Islet precursor cell (in vitro differentiated cells): Measurements from ENCODE around the gene ADSS1.

Experiments used
- DNase-seq: peaks from one replicate; pipeline ENCODE4 v3.0.0-alpha.2; 2018

The ADSS1 gene

GRCh38 chr14:104687601-104688504 lies 36.2 kb upstream of the ADSS1 start:
- peak; percentile 96 for DNase-seq

- no peak for DNase-seq
Observed at GRCh38 chr14:104688505-104689108, 35.4 kb upstream of the ADSS1 start.

GRCh38 chr14:104689109-104689880 lies 34.7 kb upstream of the ADSS1 start, which contains the start of gene INF2:
INF2 (plus strand) TSS chr14:104689618; CDS start chr14:104701366, 11,748 bp downstream.
- peak; percentile 81 for DNase-seq

DNA sequence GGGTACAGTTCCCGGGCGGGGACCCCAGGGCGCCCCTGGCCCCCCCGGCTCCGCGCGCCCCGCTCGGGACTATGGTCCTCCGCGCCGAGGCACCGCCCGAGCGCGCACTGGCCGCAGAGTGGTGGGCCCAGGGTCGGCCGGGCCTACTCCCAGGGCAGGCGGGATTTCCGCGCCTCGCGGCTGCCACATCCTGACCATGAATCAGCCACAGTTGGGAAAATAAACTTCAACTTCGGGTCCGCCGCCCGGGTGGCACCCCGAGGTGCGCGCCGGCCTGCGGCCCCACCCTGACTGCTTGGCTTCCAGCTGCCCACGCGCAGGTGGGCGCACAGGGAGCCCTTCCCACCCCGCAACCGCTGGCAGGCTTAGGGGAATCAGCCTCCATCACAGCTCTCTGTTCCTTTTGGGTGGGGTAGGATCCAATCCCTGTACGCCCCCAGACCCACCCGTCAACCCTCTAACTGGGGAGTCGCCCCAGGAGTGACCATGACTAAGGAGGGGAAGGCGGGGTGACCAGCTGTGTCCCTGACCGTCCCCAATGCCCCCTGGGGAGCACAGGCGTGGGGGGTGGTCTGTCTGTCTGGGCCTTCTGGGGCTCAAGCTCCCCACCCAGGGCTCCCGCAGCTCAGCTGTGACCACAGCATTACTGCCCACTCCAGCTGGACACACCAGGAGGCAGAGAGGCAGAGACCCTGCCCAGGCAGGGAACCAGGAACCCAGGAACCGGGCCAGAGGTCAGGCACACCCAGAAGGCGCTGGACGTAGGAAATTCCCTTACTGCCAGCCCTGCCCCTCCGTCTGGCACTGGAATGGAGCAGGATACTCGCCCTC lies 33.9 kb upstream of the ADSS1 start:
- no peak for DNase-seq

- no peak for DNase-seq
Observed at GRCh38 chr14:104690861-104691455, 33.1 kb upstream of the ADSS1 start.

GRCh38 chr14:104691546-104692260 lies 32.3 kb upstream of the ADSS1 start:
- no peak for DNase-seq

DNA sequence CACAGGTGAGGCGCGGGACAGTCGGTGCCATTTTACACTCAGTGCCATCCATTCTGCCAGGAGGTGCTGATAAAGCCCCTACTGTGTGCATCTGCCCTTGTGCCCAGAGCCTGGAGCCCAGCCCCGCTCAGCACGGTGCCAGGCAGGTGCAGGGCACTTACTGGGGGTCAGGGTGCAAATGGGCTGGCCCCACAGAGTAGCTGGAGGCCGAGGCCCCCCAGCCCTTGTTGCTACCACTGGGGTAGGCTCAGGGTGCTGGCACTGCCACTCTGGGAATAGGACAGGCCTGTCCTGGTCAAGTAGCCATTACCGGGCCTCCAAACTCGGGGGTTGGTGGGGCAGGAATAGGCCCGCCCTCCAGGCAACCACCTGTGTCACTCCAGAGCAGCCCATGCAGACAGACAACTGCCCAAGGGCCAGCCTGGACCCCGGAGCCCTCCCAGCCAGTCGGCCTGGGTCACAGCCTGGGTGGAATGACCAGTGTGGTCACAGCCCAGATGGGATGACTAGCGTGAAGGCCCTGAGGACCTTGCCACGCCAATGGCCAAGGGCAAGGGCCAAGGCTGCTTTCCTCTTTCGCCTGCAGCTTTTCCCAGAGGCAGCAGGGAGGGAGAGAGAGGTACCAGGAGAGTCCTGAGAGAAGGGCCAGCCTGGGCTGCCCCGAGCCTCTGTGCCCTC lies 31.6 kb upstream of the ADSS1 start:
- DNase-seq, result no peak

GRCh38 chr14:104692939-104693315 lies 31.1 kb upstream of the ADSS1 start:
- no peak for DNase-seq

DNA sequence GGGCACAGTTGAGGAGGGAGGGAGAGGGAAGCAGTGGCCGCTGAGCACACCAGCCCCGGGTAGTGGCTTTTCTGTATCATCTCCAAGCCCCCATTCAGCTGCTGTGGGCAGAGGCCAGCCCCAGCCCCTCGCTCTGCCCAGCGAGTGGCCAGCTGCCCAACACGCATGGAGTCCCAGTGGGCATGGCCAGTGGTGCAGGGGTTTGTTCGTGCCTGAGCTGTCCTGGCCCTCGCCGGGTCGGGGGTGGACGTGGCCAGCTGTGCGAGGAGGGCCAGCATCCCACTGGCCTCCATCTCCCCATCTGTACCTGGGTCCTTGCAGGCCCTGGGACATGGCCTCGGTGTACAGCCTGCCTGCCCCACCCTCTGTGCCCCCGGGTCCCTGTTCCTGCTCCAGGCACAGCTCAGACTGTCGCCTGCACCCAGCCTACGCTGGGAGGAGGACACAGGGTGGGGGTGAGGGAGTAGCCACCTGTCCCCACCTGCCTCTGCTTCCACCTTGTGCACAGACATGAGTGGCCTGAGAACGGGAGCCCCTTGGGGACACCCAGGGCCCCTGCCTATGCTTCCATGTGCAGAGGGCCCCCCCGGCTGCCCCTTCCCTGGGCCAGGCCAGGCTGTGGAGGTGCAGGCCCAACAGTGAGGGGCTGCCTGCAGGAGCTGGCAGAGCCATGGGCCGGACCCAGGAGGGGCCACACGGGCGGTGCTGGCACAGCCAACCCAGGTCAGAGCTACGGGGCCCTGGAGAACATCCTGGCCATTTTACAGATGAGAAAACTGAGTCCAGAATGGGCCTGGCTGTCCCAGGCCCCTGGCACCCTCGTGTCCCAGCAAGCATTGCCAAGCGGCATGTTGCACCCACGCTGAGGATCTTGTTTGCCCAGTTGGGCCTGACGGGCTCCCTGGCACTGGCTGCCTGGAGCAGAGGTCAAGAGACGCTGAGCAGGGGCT lies 30.3 kb upstream of the ADSS1 start:
- DNase-seq, result no peak

- DNase-seq, result no peak
Observed at GRCh38 chr14:104694475-104694950, 29.5 kb upstream of the ADSS1 start.

GRCh38 chr14:104694991-104695659 lies 28.9 kb upstream of the ADSS1 start:
- DNase-seq, result no peak

DNA sequence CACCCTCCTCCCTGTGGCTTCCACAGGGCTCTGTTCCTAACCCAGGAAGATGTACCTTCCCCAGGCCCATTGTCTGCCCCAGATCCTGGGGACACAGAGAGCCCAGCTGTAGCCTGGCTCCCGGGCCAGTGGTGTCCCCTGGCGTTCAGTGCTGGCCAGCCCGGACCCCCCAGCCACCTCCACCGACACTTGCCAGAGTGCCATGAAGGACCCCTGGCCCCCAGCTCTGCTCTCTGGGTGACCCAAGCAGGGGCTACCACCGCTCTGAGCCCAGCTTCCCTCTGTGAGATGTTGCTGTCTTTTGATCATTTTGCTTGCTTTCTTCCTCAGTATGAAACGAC lies 28.4 kb upstream of the ADSS1 start:
- no peak for DNase-seq

DNA sequence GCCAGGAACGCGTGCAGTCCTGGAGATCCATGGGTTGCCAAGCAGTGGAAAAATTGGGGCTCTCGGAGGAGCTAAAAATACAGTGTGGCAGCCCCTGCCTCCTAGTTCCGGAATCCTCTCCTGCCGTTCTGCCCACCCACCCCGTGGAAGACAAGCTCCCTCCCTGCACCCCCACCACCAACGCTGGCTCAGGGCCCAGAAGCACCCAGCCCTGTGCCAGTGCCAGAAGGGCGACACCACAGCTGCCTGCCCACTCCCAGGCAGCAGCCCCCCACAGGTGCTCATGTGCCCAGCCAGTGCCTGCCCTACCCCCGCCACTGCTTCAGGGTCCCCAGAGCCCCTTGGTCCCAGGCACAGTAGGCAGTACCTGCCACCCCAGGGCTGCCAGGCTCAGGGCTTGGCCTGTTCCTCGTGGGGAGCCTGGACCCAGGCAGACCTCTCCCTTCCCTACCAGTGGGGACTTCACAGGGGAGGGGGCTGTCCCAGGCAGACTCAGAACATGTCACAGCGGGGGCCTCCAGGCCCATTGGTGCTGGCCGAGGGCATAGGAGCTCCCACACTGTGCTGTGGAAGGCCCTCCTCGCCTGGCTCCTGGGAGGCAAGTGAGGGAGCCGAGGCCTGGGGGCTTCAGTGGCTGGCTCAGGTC lies 27.2 kb upstream of the ADSS1 start:
- DNase-seq, result no peak

DNA sequence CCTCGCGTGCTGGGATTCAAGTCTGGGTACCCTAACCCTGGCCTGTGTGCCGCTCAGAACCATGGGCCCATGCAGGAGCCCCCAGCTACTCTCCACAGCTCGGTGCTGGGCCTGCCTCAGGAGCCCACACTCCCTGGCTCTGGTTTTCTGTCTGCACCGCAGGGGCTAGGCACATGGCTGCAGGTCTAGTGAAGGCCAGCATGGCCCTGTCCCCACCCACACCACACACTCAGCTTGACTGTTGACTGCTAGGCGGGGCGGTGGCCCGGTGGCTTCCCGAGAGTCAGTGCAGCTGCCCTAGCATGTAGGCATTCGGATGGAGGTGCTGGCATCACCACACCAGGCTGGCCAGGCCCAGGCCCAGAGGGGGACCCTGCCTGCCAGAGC lies 26.7 kb upstream of the ADSS1 start:
- no peak for DNase-seq

GRCh38 chr14:104697892-104698583 lies 26.0 kb upstream of the ADSS1 start:
- DNase-seq, result peak; percentile 76

- no peak for DNase-seq
Observed at GRCh38 chr14:104698688-104699425, 25.2 kb upstream of the ADSS1 start.

DNA sequence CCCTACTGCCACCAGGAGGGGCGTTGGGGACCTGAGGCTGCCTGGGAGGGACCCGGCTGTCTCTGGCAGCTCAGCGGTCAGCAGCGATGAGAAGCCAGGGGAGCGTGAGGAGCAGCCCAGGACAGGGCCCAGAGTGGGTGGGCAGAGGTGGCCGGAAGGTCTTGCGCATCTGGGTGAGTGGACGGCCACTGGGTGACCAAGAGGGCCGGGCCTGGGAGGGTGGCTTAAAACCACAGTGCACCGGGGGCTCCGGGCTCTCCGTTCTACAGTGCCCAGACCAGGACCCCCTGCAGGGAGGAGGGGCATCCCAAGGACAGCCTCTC lies 24.6 kb upstream of the ADSS1 start:
- DNase-seq, result no peak
